B cell (primary cell): ENCODE results near the gene KLRC1.
"Not testable (repeated sequence)": the region's sequence is repeated elsewhere in the genome, so short reads cannot be mapped to it uniquely, and the experiment has no call there.

Source experiments
- CTCF ChIP-seq: fragments of 200-600 bp; IDR thresholded peaks from one replicate; pipeline ENCODE4 v1.8.0; 2022; ENCODE audit warnings: antibody characterized with exemption, mild to moderate bottlenecking
- EZH2 ChIP-seq: IDR thresholded peaks from 2 replicates; pipeline ENCODE4 v1.6.1; 2012; ENCODE audit warnings: borderline replicate concordance, low read depth, mild to moderate bottlenecking, moderate library complexity, low read length; ENCODE audit not compliant: insufficient read depth, poor library complexity, severe bottlenecking

DNA sequence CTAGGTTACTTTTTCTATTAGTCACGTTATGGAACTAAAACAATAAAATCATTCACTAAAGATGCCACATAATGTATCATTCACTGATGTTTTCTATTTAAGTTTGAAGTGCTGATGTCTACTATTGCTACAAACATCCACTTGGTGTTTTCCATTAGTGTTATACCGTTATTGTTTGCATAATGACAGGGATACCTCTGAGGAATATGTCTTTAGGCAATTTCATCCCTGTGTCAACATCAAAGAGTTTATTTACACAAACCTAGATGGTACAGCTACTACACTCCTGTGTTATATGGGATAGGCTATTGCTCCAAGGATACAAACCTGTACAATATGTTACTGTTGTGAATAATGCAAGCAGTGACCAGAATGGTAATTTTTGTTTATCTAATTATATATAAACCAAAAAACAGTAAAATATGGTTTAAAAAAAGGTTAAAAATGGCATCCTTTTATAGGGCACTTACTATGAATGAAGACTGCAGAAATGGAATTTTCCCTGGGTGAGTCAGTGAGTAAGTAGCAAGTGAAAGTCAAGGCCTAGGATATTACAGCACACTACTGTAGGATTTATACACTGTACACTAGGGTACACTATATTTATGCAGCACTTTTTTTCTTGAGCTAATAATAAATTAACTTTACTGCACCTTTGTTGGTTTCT lies 13.4 kb downstream of the KLRC1 start:
- TF ChIP-seq CTCF, EZH2: not testable (repeated sequence)
